GM18511 (cell line): ENCODE measurements around the gene SLC6A20.

Source experiments
- ATAC-seq: cut with Tn5 transposase; IDR thresholded peaks from one replicate; pipeline ENCODE4 v1.9.1; 2021; ENCODE audit warnings: mild to moderate bottlenecking, moderate library complexity; ENCODE audit not compliant: unreplicated experiment

The SLC6A20 gene

DNA sequence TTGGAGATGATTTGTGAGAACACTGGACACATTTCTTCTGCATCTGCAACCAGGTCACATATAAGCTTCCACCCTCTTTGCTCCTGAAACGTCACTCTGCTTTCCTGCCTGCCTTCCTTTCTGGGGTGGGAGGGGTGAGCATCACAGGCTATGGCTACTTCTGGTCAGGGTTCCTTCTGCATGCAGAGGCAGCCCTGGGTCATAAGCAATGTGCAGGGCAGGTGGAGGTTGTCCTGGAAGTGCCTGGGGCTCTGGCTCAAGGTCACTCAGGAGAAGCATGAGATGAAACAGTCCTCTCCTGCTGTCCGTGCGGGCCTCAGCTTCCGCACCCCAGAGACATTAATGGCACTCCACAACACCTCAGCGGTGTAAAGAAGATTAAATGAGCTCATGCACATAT, 15.1 kb downstream of the SLC6A20 start:
- ATAC-seq: no peak

GRCh38 chr3:45779746-45780735, 16.3 kb downstream of the SLC6A20 start:
- ATAC-seq: no peak

DNA sequence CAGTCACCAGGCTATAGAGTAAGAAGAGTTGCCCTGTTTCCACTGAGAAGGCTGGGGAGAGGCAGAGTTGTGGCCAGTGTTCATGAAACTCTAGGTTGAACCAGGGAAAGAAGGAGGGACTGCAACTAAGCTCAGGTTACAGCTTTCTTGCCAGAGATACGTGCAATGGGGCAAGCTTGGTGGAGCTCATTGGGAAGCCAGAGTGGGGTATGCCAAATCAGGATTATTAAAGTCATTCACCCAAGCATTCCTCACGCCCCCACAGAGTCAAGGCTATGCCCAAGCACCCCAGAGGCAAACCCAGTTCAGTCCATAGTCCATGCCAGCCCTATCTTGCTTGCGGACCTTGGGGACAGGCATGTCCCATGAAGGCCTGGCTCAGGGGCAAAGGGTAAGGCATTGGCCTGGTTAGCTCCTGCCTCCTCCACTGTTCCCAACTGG, 17.6 kb downstream of the SLC6A20 start:
- ATAC-seq: no peak

DNA sequence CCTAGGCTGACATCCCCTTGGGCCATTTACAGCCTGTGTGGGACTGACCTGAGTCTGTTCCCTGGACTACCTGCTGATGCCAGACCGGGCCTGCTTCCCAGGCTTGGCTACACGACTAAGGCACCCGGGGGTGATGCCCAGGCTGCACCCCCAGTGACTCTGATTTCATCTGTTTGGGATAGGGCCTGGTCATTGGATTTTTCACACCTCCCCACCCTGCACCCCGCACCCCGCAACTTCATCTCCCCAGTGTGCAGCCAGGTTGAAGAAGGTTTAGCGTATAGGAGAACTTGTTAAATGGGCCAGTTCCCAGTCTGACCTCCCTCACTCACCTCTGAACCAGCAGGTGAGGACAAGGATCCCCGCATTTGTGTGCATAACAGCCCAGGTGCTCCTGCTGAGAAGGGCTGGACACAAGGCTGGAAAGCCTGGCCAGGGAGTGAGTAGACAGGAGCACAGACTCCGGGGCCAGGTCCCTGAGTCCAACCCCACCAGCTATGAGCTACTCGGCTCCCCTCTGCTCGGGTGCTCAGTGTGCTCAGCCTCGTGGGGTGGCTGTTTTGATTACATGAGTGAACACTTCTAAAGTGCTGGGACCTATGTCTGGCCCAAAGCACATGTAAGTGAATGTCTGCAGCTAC, 18.5 kb downstream of the SLC6A20 start:
- ATAC-seq: no peak

GRCh38 chr3:45777111-45777745, 19.1 kb downstream of the SLC6A20 start:
- no peak for ATAC-seq

DNA sequence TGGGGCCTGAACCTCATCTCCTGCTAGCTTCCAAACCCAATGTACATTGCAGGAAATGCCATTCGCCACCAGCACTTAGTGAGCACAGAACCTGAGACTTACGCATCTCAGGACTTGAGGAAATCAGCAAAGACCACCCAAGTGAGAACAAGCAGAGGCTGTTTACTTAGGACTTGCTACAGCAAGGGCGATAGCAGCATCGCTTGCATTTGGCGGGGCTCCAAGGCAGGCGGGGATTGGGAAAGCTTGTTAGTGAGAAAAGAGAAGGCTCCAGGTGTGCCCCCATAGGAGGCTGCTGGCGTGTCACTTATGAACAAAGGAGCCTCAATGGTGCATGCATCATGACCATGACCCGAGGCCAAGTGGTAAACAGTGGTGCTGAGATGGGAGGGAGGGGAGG, 19.7 kb downstream of the SLC6A20 start:
- ATAC-seq: no peak

DNA sequence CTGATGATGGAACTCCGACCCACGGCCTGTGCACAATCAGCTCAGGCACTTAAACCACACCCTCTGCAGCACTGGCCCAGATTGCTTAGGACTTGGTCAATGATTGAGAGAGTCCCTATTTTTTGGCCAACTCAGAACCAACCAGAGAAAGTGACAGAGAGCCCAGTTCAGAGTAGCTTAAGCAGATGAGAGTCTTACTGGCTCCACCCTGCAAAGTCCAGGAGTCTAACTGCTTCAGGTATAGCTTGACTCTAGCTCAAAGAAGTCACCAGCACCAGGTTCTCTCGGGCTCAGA, 20.1 kb downstream of the SLC6A20 start:
- ATAC-seq: no peak

GRCh38 chr3:45775571-45776300, 20.6 kb downstream of the SLC6A20 start:
- ATAC-seq: no peak

DNA sequence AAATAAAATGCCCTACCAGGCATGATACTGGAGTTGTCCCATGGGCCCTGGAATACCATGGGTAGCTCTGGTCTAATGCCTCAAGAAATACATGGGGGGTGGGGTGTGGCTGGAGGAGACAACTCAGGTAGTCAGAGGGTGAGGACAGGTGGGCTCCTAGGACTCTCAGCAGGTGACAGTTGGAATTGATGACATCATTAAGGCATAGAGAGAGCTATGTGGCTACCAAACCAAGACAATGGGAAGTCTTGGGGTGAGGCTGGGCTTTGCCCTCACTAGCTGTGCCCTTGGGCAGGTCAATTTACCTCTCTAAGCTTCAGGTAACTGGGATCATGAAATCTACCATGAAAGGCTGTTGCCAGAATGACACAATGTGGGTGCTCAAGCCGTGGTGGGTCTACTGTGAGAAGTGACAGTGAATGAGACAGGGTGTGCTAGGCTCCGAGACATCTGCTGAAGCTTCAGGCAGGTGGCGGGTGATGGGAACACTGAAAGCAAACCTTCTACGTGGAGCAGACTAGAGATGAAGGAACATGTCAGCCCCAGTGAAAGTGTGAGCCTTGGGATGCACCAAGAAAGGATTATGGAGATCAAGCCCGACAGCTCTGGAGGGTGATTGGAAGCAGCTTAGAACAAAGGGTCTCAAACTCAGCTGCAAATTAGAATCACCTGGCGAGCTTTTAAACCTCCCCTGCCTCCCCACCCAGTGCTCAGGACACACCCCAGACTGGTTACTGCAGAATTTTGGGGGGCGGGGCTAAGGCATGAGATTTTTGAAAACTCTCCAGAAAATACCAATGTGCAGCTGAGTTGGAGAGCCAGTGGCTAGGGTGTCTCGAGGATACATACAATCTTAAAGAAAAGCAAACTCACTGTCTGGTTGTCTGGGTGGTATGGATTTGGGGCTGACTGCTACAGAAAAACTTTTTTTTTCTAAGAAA, 21.5 kb downstream of the SLC6A20 start:
- ATAC-seq: no peak

- ATAC-seq: no peak
These were observed 22.5 kb downstream of the SLC6A20 start for GRCh38 chr3:45773714-45774449.

- ATAC-seq: no peak
These were observed 23.3 kb downstream of the SLC6A20 start for GRCh38 chr3:45773072-45773471.

DNA sequence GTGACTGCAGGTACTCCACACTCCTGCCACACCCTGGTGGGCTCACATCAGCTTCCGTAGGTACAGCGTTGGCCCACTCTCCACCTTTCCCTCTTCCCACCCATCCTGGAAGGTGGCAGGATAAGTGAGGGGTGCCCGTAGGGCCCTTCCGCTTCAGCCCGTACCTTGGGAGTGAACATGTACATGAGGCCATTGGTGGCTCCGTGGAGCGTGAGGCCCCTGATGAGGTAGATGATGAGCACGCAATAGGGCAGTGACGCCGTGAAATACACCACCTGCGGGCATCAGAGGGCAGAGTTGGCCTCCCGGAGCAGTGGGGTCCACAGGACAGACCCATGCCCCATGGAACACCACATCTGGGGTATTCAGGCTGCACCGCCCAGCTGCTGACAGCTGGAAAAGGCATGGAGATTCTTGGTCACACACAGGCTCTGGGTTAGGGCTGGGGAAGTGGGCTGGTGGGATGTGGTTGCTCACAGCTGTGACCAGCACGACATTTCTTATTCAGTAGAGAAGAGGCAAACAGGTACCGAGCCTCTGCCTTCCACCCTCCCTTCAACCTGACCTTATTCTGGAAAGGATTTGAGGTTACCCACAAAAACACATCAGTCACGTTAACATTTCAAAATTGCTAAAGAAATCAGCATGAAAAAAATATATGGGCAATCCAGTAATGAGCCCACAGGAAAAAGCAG, 23.8 kb downstream of the SLC6A20 start:
- no peak for ATAC-seq

- ATAC-seq: no peak
These were observed 24.5 kb downstream of the SLC6A20 start for GRCh38 chr3:45771831-45772230.

- no peak for ATAC-seq
These were observed 25.1 kb downstream of the SLC6A20 start for GRCh38 chr3:45771166-45771775.

DNA sequence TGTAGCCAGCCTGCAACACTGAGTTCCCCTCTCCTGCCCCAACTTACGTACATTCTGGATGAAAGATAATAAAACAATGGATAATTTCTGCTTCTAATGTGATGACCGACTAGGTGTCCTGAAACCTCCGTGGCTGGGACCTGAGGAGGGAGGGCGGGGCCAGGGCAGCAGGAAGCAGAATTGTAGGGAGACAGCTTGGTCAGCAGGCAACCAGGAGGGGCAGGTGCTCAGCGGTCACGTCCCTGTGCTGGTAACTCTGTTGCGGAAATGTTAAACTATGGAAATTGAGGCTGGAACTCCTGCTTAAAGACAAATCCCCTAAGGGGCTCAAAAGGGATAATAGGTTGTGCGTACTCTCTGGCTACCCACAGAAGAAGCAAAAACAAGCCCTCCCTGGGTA, 30.4 kb downstream of the SLC6A20 start:
- no peak for ATAC-seq

GRCh38 chr3:45765266-45765851, 31.0 kb downstream of the SLC6A20 start:
- ATAC-seq: no peak

DNA sequence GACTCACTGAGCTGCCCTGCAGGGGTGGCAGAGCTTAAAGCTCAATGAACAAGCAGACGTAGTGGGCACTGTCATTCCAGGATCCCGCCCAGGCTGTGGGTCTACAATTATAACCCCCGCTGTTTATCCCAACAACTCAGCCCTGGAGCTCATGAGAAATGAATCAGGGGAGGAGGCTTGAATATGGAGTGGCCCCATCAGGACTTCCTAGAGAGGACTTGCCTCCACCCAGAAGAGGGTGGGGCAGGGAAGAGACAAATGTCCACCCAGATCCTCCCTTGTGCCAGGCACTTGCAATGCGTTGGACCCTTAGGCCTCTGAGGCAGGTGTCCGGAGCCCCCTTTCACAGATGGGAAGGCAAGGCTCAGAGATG, 33.0 kb downstream of the SLC6A20 start:
- no peak for ATAC-seq
